Measurements from ENCODE around the gene PPP1R14D.

- TF ChIP-seq POLR2AphosphoS5 (IDR thresholded peaks at IDR 0.05; ENCODE audit: low read depth, low read length) (no peak), TCF7L2 (IDR thresholded peaks at IDR 0.05; ENCODE audit: low read depth, low read length) (no peak)
- TF ChIP-seq, protein P1, sequence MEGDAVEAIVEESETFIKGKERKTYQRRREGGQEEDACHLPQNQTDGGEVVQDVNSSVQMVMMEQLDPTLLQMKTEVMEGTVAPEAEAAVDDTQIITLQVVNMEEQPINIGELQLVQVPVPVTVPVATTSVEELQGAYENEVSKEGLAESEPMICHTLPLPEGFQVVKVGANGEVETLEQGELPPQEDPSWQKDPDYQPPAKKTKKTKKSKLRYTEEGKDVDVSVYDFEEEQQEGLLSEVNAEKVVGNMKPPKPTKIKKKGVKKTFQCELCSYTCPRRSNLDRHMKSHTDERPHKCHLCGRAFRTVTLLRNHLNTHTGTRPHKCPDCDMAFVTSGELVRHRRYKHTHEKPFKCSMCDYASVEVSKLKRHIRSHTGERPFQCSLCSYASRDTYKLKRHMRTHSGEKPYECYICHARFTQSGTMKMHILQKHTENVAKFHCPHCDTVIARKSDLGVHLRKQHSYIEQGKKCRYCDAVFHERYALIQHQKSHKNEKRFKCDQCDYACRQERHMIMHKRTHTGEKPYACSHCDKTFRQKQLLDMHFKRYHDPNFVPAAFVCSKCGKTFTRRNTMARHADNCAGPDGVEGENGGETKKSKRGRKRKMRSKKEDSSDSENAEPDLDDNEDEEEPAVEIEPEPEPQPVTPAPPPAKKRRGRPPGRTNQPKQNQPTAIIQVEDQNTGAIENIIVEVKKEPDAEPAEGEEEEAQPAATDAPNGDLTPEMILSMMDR (IDR thresholded peaks at IDR 0.05), result no peak
Measured at GRCh38 chr15:40823572-40824343, 4.8 kb downstream of the PPP1R14D start.
